Neural crest cell (in vitro differentiated cells): ENCODE results near the gene NPVF. TPM values are rescaled to one million over a fixed set of nuclear protein-coding genes. Genes with fewer than 3 reads are reported as not detected.
A peak's percentile ranks its signal among the peaks of the same experiment; 100 is the strongest.

Experiments used
- DNase-seq: peaks from one replicate; pipeline ENCODE4 v3.0.0; 2021; ENCODE audit warnings: low read depth, mixed read lengths, low spot score
- H3K27ac Mint-ChIP-seq: one replicate; pipeline ENCODE4 v1.8.0; 2021; ENCODE audit warnings: mild to moderate bottlenecking, mixed read lengths; ENCODE audit not compliant: unreplicated experiment
- H3K27me3 Mint-ChIP-seq: 2 replicates; pipeline ENCODE4 v1.8.0; 2021; ENCODE audit warnings: low read depth, mild to moderate bottlenecking, mixed read lengths
- H3K36me3 Mint-ChIP-seq: 2 replicates; pipeline ENCODE4 v1.8.0; 2021; ENCODE audit warnings: low read depth, mild to moderate bottlenecking, mixed read lengths
- H3K4me1 Mint-ChIP-seq: 2 replicates; pipeline ENCODE4 v1.8.0; 2021; ENCODE audit warnings: mixed read lengths
- H3K4me3 Mint-ChIP-seq: one replicate; pipeline ENCODE4 v1.8.0; 2021; ENCODE audit warnings: mild to moderate bottlenecking, mixed read lengths
- H3K9me3 Mint-ChIP-seq: 2 replicates; pipeline ENCODE4 v1.8.0; 2021; ENCODE audit warnings: mixed read lengths
- total RNA-seq: library from RNA; stranded (reverse); gene quantifications from 2 replicates; pipeline ENCODE4 v1.2.1, GENCODE V29; 2021
- TF ChIP-seq, protein P1 (sequence below): fragments of 200-600 bp; sonication (generic); conservative IDR thresholded peaks from 2 replicates; pipeline ENCODE4 v1.5.0; 2021; ENCODE audit warnings: antibody characterized with exemption, mild to moderate bottlenecking

The NPVF gene
- total RNA-seq, 1 donor from 2014 or later = not detected

- DNase-seq = no peak
- TF ChIP-seq, protein P1, sequence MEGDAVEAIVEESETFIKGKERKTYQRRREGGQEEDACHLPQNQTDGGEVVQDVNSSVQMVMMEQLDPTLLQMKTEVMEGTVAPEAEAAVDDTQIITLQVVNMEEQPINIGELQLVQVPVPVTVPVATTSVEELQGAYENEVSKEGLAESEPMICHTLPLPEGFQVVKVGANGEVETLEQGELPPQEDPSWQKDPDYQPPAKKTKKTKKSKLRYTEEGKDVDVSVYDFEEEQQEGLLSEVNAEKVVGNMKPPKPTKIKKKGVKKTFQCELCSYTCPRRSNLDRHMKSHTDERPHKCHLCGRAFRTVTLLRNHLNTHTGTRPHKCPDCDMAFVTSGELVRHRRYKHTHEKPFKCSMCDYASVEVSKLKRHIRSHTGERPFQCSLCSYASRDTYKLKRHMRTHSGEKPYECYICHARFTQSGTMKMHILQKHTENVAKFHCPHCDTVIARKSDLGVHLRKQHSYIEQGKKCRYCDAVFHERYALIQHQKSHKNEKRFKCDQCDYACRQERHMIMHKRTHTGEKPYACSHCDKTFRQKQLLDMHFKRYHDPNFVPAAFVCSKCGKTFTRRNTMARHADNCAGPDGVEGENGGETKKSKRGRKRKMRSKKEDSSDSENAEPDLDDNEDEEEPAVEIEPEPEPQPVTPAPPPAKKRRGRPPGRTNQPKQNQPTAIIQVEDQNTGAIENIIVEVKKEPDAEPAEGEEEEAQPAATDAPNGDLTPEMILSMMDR = no peak
- H3K36me3 Mint-ChIP-seq = no peaks in the 10 kb centered on the region
- peaks cover 14% of the 10 kb centered on the region for H3K4me1 Mint-ChIP-seq
- no peak overlapping the region for H3K4me3 Mint-ChIP-seq
- no peaks in the 10 kb centered on the region for H3K9me3 Mint-ChIP-seq
- H3K27ac Mint-ChIP-seq = no peak overlapping the region
- H3K27me3 Mint-ChIP-seq = peaks cover 3% of the 10 kb centered on the region
These were observed 32.7 kb upstream of the NPVF start for GRCh38 chr7:25260862-25261494.

GRCh38 chr7:25259487-25260243, 31.4 kb upstream of the NPVF start:
- H3K4me1 Mint-ChIP-seq = peaks cover 23% of the 10 kb centered on the region
- H3K36me3 Mint-ChIP-seq = no peaks in the 10 kb centered on the region
- TF ChIP-seq, protein P1 = peak; percentile 88
- H3K9me3 Mint-ChIP-seq = no peaks in the 10 kb centered on the region
- peak; percentile 68 for DNase-seq
- H3K27me3 Mint-ChIP-seq = peaks cover 3% of the 10 kb centered on the region
- H3K4me3 Mint-ChIP-seq = no peak overlapping the region
- H3K27ac Mint-ChIP-seq = no peak overlapping the region

DNA sequence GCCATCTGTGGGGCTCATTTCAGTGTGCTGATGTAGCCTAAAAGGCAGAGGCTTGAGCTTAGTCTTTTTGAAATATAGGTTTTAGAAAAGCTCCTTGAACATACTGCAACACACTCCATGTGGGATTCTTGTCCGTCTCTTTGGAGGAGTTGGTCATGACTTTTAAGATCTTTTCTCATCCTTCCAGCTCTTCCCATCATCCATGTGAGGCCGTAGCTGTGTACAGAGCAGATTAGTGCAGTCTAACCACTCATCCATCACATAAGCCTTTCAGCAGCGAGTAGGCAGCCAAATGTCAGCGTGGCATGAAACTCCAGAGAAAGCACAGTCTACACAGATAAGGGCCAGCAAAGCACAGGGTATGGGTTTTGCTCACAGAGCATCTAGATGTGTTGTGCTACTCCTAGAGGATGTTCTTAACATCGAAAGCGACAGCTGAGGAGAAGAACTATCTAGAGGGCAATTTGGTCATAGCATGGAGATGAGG, 28.1 kb upstream of the NPVF start:
- peaks cover 3% of the 10 kb centered on the region for H3K9me3 Mint-ChIP-seq
- H3K36me3 Mint-ChIP-seq = no peaks in the 10 kb centered on the region
- no peak overlapping the region for H3K4me3 Mint-ChIP-seq
- no peak overlapping the region for H3K27ac Mint-ChIP-seq
- peaks cover 3% of the 10 kb centered on the region for H3K27me3 Mint-ChIP-seq
- DNase-seq = no peak
- TF ChIP-seq, protein P1 = no peak
- H3K4me1 Mint-ChIP-seq = peaks cover 16% of the 10 kb centered on the region

DNA sequence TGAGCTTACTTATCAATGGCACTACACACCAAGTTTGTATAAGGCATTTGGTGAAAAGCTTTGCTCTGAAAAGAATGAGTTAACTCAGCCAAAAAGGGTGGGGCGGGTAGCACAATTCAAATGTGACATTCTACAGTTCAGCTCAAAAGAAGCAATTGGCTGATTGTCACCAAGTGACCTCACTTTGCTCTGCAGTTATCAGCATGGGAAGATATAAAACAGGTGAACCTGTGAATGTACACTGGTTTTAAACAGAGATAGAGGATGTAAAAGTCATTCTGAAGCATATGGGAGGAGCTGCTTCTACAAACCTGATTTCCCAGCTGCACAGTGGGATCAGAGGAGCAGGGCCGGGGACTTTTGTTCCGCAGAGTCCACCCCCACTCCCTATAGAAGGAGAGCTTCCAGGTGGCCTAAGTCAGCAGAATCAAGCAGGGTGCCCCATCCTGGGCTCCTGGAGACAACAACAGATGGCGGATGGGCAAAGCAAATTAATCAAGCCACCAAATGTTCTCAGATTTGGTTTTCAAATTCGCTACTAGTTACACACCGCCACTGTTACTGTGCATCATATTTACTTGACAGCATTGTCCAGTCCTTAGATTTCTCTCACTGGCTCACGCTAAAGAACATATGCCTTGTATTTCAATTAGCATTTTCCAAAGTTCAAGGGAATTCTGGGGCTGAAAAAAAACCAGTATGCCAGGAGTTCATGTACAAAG, 27.5 kb upstream of the NPVF start:
- Mint-ChIP-seq H3K9me3 (peaks cover 3% of the 10 kb centered on the region), H3K4me3 (no peak overlapping the region), H3K36me3 (no peaks in the 10 kb centered on the region), H3K27ac (no peak overlapping the region), H3K27me3 (peaks cover 3% of the 10 kb centered on the region), H3K4me1 (peaks cover 16% of the 10 kb centered on the region)
- no peak for DNase-seq
- TF ChIP-seq, protein P1 = no peak

DNA sequence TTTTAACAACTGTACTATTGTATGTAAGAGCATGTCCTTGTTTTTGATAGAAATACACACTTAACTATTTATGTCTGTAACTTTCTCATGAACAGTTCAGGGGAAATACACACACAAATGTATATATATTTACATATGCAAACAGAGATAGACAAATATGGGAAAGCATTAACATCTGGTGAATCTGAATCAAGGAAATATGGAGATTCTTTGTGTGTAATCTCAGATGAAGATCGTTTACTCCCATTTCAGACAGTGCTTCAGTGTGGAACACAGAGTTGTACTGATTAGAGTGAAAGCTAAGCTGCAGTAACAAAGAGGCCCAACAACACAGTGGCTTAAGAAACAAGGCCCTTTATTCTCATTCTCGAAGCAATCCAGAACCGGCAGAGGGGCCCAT, 26.3 kb upstream of the NPVF start:
- Mint-ChIP-seq H3K9me3 (peaks cover 3% of the 10 kb centered on the region), H3K27ac (no peak overlapping the region), H3K36me3 (no peaks in the 10 kb centered on the region), H3K4me3 (no peak overlapping the region), H3K27me3 (peaks cover 1% of the 10 kb centered on the region), H3K4me1 (peaks cover 9% of the 10 kb centered on the region)
- TF ChIP-seq, protein P1 = no peak
- no peak for DNase-seq
